Epithelial cell of proximal tubule (primary cell): Measurements from ENCODE around the gene PLOD3. TPM values are rescaled to one million over a fixed set of nuclear protein-coding genes. Genes with fewer than 3 reads are reported as not detected.

Source experiments
- DNase-seq: peaks from one replicate; pipeline ENCODE4 v3.0.0-alpha.2; 2011; ENCODE audit warnings: low read depth
- H3K4me3 ChIP-seq: 2 replicates; pipeline ENCODE4 v1.5.1; 2011; ENCODE audit warnings: low read depth, mild to moderate bottlenecking, low read length
- total RNA-seq: library from RNA; depleted of rRNA; stranded (reverse); fragments of >200 nt; gene quantifications from 2 replicates; pipeline ENCODE4 v1.2.3, GENCODE V29; 2015
- TF ChIP-seq, protein P1 (sequence below): conservative IDR thresholded peaks from 2 replicates; pipeline ENCODE4 v1.5.1; 2012; ENCODE audit warnings: low read depth, mild to moderate bottlenecking, low read length

Gene PLOD3
- total RNA-seq, 1 donor from 2014 or later, result 75.0 TPM

DNA sequence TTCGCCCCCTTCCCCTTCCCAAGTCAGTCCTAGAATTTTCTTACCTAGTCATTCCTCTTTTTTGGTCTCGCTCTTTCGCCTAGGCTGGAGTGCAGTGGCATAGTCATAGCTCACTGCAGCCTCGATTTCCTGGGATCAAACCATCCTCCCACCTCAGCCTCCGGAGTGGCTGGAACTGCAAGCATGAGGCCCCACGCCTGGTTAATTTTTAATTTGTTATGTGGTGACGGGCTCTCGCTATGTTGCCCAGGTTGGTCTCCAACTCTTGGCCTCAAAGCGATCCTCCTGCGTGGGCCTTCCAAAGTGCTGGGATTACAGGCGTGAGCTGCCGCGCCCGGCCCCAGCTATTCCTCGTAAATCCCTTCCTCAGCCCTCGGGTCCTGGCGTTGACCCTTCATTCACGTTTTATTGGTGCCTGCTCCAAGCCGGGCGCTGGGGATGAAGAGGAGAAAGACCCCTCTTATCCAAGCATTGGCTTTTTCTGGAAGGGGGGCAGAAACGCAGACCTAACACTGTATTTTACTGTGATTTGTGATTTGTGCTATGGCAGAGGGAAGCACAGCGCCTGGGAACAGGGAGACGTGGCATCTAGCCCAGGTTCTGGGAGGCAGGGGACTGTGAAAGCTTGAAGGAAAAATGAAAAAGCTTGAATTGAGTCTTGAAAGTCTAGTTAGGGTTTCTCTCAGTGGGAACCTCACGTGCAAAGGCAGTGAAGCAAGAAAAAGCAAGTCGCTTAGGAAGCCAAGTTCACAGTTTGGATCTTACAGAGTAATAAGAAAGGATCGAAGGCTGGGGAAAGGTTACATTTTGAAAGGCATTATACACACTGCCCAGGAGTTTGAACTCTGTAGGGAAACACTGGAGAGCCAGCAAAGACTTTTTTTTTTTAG is 1.1 kb upstream of the PLOD3 start:
- peak overlapping the region; percentile 68 for H3K4me3 ChIP-seq
- TF ChIP-seq, protein P1, sequence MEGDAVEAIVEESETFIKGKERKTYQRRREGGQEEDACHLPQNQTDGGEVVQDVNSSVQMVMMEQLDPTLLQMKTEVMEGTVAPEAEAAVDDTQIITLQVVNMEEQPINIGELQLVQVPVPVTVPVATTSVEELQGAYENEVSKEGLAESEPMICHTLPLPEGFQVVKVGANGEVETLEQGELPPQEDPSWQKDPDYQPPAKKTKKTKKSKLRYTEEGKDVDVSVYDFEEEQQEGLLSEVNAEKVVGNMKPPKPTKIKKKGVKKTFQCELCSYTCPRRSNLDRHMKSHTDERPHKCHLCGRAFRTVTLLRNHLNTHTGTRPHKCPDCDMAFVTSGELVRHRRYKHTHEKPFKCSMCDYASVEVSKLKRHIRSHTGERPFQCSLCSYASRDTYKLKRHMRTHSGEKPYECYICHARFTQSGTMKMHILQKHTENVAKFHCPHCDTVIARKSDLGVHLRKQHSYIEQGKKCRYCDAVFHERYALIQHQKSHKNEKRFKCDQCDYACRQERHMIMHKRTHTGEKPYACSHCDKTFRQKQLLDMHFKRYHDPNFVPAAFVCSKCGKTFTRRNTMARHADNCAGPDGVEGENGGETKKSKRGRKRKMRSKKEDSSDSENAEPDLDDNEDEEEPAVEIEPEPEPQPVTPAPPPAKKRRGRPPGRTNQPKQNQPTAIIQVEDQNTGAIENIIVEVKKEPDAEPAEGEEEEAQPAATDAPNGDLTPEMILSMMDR, result no peak
- DNase-seq, result no peak

GRCh38 chr7:101216860-101217387 is 457 bp downstream of the PLOD3 start:
- DNase-seq, result no peak
- TF ChIP-seq, protein P1, result peak; percentile 20
- peak overlapping the region; percentile 68 for H3K4me3 ChIP-seq

GRCh38 chr7:101216001-101216859 is 1.2 kb downstream of the PLOD3 start:
- peak overlapping the region; percentile 68 for H3K4me3 ChIP-seq
- TF ChIP-seq, protein P1, result no peak
- DNase-seq, result no peak

GRCh38 chr7:101212014-101212413 is 5.4 kb downstream of the PLOD3 start:
- no peak for DNase-seq
- H3K4me3 ChIP-seq, result no peak overlapping the region
- TF ChIP-seq, protein P1, result no peak

DNA sequence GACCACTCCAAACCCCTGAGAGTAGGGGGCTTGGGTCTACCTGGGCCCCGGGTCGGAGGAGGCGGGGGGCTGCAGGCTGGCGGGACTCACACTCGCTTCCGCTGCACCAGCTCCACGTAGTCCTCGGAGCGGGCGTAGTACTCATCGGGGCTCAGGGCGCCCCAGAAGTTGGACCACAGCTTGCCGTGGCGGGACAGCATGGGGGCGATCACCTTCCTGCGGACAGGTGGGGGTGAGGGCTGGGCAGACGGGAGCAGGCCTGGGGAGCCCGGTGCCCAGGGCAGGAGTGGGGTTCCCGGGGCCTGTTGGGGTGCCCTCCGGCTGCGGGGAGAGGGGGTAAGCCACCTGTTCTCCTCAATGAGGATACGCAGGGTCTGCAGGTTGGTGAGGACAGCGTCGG is 5.9 kb downstream of the PLOD3 start:
- TF ChIP-seq, protein P1, result no peak
- H3K4me3 ChIP-seq, result no peak overlapping the region
- DNase-seq, result no peak

DNA sequence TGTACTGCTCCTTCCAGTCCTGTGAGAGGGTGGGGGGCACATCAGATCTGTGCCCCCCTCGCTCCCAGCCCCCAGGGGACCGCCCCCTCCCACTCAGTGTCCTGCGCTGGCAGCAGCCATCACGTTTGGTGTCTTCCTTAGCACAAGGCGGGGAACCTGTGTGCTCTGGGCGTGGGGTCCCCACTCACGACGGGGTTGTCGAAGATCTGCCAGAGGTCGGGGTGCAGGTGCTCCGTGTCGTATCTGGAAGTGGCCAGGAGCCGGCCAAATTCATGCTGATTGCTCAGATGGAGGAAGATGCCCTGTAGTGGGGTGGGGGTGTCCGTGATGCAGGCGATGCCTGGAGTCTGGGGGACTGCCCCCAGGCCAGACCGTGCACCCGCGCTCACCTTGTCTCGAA is 7.2 kb downstream of the PLOD3 start:
- no peak overlapping the region for H3K4me3 ChIP-seq
- DNase-seq, result no peak
- TF ChIP-seq, protein P1, result no peak
